ENCODE measurements around the gene GPR152. TPM values are rescaled to one million over a fixed set of nuclear protein-coding genes. Genes with fewer than 3 reads are reported as not detected.
"Not testable (repeated sequence)": the region's sequence is repeated elsewhere in the genome, so short reads cannot be mapped to it uniquely, and the experiment has no call there.

The GPR152 gene
- total RNA-seq, 1 experiment from 2014 or later: not detected

DNA sequence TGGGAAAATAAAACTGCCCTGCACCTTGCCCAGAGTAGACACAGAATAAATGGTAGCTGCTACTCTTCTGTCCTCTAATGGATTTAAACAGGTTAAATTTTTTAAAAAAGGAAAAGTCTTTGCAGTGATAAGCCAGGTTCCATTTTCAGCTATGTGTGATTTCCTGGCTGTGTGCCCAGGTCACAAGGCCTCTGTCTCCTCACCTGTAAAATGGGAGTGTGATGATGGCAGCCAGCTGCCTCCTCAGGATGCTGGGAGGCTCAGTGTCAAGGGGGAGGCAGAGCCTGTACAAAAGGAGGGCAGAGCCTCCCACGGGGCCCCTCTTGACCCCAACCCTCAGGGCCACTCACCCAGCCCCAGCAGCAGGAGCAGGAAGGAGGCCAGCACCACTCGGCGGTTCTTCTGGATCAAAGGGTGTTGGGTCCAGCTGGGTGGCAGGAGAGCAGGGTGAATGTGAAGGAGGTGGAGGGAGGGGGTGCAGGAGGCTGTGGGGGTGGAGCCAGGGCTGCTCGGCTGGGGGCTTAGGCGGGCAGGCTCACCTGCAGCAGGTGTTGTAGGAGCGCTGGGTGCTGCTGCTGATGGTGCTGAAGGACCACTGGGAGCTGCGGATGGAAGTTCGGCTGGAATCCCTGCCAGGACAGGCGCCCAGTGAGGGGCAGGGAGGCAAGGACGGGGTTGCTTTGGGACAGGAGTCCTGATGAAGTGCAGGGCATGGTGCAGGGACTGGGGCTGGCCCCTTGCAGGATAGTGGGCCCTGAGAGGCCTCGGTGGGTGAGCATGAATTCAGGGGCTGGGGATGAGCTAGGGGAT lies 14.6 kb upstream of the GPR152 start:
- in situ Hi-C loops (cut with HindIII; ENCODE audit: low sequenced_read_pairs): no loop called here
- no peak for DNase-seq (ENCODE audit: low spot score)

DNA sequence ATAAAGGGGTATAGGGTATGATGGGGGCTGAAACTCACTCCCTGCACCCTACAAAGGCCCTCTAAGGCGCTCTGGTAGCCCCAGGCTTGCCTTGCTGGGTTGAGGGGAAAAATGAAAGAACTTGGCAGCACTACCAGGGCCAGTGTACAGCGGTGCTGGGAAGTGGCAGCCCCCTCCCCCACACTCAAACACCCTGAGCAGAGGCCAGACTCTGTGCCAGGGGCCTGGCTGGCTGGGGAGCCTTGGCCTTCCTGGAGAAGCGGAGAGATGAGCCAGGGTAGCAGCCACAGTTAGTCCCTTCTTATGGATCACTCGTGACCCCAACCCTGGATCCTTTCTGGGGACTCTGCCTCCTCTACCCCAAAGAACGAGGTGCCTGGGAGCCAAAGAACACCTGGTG lies 13.8 kb upstream of the GPR152 start:
- DNase-seq (ENCODE audit: low spot score): no peak
- in situ Hi-C loops (cut with HindIII; ENCODE audit: low sequenced_read_pairs): no loop called here

DNA sequence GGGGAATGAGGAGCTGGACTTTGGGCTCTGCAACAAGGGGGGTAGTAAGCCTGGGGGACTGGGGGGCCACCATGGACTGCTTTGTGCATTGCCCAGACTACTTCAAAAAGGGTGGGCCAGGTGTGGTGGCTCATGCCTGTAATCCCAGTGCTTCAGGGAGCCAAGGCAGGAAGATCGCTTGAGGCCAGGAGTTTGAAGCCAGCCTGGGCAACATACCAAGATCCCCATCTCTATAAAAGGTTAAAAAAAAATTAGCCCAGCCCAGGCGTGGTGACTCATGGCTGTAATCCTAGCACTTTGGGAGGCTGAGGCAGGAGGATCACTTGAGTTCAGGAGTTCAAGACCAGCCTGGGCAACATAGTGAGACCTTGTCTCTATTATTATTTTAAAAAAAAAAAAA lies 13.0 kb upstream of the GPR152 start:
- in situ Hi-C loops (cut with HindIII; ENCODE audit: low sequenced_read_pairs); DNase-seq (ENCODE audit: low spot score): not testable (repeated sequence)

DNA sequence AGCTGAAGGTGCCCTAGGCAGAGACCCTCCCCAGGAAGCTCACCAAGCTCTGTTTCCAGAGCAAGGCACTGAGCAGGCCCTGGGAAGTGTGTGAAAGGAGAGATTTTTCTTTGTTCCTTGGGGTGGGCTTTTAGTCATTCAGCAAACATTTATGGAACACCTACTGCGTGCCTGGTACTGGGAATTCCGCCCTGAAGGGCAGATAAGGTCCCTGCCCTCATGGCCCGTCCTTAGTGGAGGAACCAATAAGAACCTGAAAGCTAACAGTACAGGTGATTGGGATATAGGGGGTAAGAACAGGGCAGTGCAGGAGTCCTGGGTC lies 12.6 kb upstream of the GPR152 start:
- no peak for DNase-seq (ENCODE audit: low spot score)
- in situ Hi-C loops (cut with HindIII; ENCODE audit: low sequenced_read_pairs): no loop called here

DNA sequence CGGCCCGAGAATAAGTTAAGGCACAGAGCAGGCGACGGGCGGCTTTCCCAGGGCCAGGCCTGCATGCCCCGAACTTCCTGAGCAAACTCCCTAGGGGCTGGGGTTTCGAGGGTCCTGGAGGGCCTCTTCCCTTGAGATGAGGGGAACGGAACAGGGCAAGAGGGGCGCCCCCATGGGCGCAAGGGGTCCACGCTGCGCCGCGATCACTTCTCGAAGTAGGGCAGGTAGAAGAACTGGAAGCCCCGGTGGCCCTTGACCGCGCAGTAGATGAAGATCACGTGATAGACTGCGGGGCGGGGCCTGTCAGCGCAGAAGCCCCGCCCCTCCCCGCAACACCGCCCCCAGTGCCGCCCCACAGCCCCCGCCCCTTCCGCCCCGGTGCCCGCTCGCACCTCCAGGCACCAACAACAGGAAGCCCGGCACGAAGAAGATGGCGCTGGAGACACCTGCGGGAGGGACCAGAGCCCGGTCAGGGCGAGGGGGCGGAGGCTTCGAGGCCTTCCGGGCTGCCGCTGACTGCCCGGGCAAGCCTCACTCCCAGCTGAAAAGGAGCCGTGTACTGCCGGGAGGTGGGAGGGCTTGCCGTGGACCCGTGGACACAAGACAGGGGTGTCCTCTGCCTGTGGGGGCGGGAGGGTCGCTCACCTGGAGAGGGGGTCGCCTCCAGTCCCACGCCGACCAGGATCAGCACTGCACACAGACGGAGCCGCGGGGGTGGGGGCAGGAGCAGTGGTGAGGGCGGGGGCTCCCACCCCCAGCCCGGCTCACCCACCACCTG lies 12.1 kb upstream of the GPR152 start:
- in situ Hi-C loops (cut with HindIII; ENCODE audit: low sequenced_read_pairs): no loop called here
- DNase-seq (ENCODE audit: low spot score): peak; percentile 84

DNA sequence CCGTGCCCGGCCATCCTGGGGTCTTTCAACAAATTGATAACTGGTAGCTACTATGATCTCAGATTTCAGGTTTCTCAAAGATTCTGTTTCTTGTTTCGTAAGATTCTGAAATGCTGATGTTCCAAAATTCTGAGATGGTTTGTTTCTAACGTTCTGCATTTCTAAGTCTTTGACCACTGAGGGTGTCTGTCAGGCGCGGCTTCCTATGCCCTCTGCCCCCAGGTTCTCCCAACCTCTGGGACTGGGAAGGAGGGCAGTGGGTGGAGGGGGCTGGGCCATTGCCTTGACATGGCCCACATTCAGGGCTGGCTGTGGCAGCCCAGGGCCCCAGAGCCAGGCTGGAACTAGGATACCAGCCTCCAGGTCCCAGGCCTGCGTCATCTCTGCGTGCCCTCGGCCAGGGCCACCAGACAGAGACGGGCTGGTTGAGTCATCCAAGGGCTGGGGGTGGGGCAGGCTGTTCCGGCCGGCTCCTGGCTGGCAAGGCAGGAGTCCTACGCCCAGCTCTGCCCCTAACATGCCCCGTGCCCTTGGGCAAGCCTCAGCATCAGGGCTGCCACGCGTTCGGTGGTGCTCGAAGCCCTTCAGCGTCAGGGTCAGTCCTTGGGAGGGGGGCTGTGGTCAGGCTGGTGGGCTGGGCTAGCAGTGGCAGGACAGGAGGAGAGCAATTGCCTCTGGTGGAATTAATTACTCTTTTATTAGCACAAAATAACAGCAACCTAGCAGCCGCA lies 11.3 kb upstream of the GPR152 start:
- DNase-seq (ENCODE audit: low spot score): no peak

DNA sequence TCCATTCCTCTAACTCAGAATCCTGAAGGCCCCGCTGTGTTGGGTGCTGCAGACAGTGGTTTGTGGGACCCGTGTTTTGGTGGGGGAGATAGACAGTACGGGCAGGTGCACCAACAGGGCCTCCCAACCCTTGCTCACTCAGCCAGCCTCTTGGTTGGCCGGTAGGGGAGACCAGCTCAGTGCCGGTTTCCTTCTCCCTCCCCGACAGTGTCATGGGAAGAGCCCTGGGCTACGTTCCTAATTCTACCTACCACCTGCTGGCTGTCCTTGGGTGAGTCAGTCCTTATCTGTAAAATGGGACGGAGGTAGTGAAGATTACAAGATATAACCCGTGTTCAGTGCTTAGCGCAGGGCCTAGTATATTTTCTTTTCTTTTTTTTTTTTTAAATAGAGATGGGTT lies 10.7 kb upstream of the GPR152 start:
- no peak for DNase-seq (ENCODE audit: low spot score)
- in situ Hi-C loops (cut with HindIII; ENCODE audit: low sequenced_read_pairs): no loop called here

More for the DNA sequence above, 11.3 kb upstream of the GPR152 start:
- in situ Hi-C loops (cut with HindIII; ENCODE audit: low sequenced_read_pairs): no loop called here

DNA sequence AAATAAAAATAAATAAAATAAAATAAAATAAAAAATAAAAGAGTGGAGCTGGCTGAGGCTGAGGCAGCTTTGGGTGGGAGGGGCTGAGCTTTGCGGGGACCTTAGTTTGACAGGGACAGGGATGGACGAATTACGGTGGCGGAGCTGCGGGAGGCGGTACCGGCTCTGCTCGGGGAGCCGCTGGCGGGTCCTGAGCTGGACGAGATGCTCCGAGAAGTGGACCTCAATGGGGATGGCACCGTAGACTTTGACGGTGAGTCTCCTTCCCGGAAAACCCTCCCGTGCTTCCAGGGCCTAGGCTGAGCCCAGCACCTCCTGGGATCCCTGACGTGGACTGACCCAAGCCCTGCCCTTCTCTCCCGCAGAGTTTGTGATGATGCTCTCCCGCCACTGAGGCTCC lies 5.7 kb upstream of the GPR152 start:
- no peak for DNase-seq (ENCODE audit: low spot score)
- in situ Hi-C loops (cut with HindIII; ENCODE audit: low sequenced_read_pairs): no loop called here

DNA sequence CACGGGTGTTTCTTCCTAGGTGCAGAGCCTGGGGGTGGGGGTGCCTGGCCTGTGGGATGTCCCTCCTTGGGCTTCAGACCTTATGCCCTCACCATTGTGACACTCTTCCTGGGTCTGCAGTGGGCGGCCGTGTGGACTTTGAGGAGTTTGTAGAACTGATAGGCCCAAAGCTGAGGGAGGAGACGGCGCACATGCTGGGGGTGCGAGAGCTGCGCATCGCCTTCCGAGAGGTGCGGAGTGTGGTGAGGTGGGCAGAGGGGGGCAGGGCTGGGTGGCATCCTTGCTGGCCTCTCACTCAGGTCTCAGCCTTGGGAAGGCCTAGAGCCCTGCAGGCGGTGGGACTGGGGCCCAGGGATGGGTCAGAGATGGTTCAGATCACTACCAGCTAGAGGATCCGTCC lies 4.9 kb upstream of the GPR152 start:
- DNase-seq (ENCODE audit: low spot score): no peak
- in situ Hi-C loops (cut with HindIII; ENCODE audit: low sequenced_read_pairs): no loop called here

DNA sequence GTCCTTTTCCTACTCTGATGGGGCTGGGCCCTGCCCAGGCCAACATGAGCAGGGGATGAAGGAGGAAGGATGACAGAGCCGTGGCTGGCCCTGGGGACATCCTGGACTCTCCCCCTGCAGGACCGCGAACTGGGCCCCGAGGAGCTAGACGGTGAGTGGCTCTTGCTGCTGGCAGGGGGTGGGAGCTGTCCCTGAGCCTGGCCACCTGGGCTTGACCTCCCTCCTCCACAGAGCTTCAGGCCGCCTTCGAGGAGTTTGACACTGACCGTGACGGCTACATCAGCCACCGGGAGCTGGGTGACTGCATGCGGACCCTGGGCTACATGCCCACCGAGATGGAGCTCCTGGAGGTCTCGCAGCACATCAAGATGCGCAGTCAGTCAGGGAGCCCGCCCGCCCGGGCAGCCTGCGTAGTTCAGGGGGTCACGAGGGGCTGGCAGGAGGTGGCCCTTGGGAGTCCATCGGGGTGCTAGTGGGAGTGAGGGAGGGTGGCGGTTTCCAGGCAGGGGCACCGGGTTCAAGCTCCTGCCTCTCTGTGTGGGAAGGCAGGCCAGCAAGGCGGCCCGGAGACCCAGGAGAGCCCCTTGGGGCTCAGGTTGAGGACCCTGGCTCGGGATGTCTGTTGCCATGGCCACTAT lies 3.7 kb upstream of the GPR152 start:
- DNase-seq (ENCODE audit: low spot score): no peak

DNA sequence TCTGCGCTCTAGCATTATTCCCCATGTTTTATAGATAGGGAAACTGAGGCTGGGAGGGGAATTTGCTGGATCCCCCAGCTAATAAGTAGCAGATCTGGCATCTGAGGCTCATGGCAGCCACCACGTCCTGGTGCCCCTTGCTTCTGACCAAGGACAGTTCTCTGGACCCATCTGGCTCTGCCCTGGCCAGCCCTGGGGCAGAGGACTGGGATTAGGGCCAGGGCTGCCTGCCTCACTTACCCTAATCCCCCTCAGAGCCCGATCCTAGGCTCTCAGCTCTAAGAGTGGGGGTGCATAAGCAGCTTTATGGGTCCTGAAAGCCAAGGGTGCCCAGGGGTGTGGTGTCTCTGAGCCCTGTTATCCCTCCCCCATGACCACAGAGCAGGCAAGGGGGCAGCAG lies 2.5 kb upstream of the GPR152 start, which contains the start of gene CABP4:
TSS of gene CABP4 (plus strand) at position 301 of the 400 bp plus-strand sequence. CDS start at position 371, 70 bp downstream.
- in situ Hi-C loops (cut with HindIII; ENCODE audit: low sequenced_read_pairs): no loop called here
- DNase-seq (ENCODE audit: low spot score): no peak

More for the DNA sequence above, 3.7 kb upstream of the GPR152 start:
- in situ Hi-C loops (cut with HindIII; ENCODE audit: low sequenced_read_pairs): no loop called here

DNA sequence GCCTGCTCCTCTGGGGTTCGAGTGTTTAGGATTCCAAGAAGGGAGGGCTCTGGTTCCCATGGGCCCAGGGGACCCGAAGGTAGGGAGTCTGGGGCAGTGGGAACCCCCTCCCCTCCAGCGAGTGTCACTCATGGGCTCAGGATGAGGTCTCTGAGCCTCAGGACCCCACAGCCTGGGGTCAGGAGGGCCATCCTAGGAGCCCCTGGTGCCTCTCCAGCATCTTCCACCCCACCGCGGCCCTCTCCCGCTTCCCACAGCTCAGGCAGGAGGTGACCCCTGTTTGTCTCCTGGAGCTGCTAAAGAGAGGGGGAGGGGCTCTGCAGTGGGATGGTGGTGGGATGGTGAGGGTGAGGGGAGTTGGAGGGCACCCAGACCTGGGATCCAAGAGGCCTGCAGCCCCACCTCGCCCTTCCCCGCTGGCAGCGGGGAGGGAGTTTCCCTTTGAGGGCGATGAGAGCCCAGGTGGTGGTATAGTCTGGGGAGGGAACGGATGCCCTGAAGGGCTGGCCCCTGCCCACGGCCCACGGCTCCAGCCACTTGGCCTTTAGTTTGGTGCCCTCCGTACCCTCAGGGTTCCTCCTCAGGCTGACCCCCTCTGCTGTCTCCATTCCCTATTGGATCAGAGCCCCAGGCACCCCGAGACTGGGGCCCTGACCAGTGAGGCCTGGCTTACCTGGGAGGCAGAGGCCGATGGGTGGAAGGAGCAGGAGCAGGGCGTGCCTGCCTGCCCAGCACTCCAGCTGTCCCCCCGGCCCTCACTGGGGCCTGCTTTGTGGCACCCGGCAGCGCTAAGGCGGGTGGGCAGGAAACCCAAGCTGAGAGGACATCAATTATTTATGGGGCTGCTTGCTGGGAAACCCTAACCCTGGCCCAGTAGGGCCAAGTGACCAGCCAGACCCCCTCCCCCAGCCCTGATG lies 1.5 kb upstream of the GPR152 start:
- no peak for DNase-seq (ENCODE audit: low spot score)

DNA sequence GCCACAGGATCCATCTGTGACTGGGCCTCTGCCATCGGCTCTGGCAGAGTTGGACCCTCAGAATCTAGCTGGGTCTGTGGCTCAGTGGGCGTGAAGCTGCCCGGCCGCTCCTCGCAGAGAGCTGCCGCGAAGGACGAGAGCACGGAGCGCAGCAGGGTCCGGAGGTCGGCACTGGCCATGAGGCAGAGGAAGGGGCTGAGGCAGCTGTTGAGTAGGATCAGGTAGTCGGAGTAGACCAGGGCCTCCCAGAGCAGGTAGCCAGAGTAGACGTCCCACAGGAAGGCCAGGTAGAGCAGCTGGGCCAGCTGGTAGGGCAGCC lies 912 bp downstream of the GPR152 start:
- DNase-seq (ENCODE audit: low spot score): no peak
- in situ Hi-C loops (cut with HindIII; ENCODE audit: low sequenced_read_pairs): no loop called here

More for the DNA sequence above, 1.5 kb upstream of the GPR152 start:
- in situ Hi-C loops (cut with HindIII; ENCODE audit: low sequenced_read_pairs): no loop called here

DNA sequence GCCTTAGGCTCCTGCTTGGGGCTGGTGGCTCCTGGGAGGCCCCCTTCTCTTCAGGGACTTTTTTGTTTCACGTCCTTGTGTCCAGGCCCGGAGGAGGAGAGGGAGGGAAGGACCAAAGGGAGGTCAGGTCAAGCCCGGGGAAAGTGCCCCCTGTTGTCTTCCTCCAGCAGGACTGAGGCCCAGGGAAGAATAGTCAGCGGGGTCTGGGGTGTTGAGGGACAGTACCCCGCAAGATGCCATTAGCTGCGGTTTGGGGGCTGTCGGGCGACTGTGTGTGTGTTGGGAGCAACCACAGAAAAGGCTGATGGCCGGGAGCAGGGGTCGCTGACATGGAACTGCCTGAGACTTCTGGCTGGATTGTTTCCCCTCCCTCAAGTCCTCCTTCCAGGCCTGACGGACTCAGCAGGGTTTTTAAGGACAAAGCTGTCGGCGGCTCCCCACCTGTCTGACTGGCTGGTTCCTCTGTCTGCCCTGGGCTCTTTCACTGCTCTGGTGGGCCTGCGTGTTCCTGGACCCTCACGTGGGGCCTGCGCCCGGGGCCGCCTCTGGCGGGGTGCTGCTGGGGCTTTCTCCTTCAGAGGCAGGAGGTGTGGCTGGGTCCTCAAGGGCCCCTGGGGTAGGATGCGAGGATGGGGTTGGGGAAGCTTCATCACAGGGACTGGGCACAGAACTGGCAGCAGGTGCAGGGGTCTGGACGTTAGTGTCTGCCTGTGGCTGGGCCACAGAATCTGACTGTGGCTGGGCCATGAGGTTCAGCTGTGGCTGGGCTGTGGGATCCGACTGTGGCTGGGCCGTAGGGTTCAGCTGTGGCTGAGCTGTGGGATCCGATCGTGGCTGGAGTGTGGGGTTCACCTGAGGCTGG lies 1.5 kb downstream of the GPR152 start:
- no peak for DNase-seq (ENCODE audit: low spot score)
- in situ Hi-C loops (cut with HindIII; ENCODE audit: low sequenced_read_pairs): no loop called here

DNA sequence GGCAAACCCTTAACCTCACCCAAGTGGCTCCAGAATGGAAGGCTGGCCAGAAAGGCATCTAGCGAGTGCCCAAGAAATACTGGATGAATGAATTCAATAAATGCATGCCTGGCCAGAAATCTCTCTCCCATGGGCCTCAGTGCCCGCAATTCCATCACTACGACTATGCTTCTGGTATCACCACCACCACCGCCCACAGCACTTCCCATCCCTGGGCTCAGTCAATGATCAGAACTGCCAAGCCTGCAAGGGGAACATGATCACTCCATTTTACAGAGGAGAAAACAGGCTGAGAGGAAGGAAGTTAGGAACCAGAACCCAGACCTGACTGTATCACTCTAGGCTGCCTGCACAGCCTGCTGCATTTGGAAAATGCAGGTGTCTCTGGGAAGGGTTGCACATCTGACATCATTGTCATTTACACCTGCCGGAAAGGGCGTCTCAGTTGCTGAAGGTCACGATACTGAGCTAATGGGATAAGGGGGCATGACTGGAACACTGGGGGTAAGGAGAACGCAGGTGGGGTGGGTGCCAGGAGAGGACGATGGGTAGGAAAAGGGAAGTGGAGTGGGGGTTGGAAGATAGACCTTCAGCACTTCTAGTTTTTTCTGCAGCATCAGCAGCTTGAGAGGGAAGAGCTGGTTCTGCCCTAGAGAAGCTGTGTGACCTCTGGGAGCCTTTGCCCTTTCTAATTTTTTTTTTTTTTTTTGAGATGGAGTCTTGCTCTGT lies 3.2 kb downstream of the GPR152 start:
- DNase-seq (ENCODE audit: low spot score): no peak
- in situ Hi-C loops (cut with HindIII; ENCODE audit: low sequenced_read_pairs): no loop called here

DNA sequence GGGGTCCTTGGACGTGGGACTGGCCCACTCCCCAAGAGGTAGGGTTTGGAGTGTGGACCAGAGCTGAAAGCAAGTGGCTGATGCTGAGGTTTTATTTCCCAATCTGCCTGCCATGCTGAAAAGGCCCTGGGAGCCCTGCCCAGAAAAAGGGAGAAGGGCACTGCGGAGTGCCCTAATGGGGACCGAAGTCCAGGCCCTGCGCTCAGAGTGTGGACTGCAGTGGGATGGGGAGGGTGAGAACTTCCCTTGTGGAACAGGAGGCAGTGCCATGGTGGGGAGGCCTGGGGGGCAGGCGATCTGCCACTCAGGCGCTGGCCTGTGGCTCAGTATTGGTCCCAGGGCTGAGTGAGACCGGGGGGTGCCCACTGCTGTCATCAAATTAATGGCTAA lies 4.3 kb downstream of the GPR152 start:
- no peak for DNase-seq (ENCODE audit: low spot score)
- in situ Hi-C loops (cut with HindIII; ENCODE audit: low sequenced_read_pairs): no loop called here

DNA sequence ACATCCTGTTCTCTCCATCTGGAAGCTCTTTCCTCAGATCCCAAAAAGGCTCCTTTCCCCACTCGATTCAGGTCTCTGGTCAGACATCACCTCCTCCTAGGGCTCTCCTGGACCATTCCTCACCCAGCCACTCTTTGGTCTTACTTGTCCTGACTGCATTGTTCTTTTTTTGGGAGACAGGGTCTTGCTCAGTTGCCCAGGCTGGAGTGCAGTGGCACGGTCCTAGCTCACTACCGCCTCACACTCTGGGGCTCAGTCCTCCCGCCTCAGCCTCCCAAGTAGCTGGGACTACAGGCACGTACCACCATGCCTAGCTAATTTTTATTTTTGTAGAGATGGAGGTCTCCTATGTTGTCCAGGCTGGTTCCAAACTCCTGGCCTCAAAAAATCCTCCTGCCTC lies 7.0 kb downstream of the GPR152 start:
- DNase-seq (ENCODE audit: low spot score): no peak
- in situ Hi-C loops (cut with HindIII; ENCODE audit: low sequenced_read_pairs): no loop called here

Measured in G401 (cell line).